Prostate gland (tissue), 2 donors: ENCODE data around the gene PTRH2. TPM values are rescaled to one million over a fixed set of nuclear protein-coding genes. Genes with fewer than 3 reads are reported as not detected.

Experiments
- DNase-seq: peaks from one replicate; pipeline ENCODE4 v3.0.0-alpha.2; 2019; ENCODE audit warnings: low spot score
- H3K27ac ChIP-seq, 2 donors: fragments of 200-600 bp; sonication (generic); 2 replicates each; pipeline ENCODE4 v1.5.1; 2017 to 2019
- H3K27me3 ChIP-seq: fragments of 200-600 bp; sonication (generic); replicated peaks from 2 replicates; pipeline ENCODE4 v1.5.1; 2019; ENCODE audit not compliant: insufficient read depth
- H3K36me3 ChIP-seq, 2 donors: fragments of 200-600 bp; sonication (generic); 1 replicate in 1 of 2; 2 replicates in 1 of 2; pipeline versions ENCODE4 v1.5.1 to v1.8.1; 2017 to 2019
- H3K4me1 ChIP-seq: fragments of 200-600 bp; sonication (generic); replicated peaks from 2 replicates; pipeline ENCODE4 v1.5.1; 2019
- H3K4me3 ChIP-seq, 2 donors: fragments of 200-600 bp; sonication (generic); 2 replicates each; pipeline ENCODE4 v1.5.1; 2017 to 2019
- H3K9me3 ChIP-seq: fragments of 200-600 bp; sonication (generic); 2 replicates; pipeline ENCODE4 v1.5.1; 2017
- POLR2A ChIP-seq: fragments of 450-650 bp; IDR thresholded peaks from one replicate; pipeline ENCODE4 v1.6.1; 2016; ENCODE audit warnings: antibody characterized with exemption, mild to moderate bottlenecking
- POLR2AphosphoS5 ChIP-seq: sonication (generic); formaldehyde crosslinking; IDR thresholded peaks from one replicate; pipeline ENCODE4 v1.6.1; 2017; ENCODE audit warnings: antibody characterized with exemption
- WGBS: methylation state at CpG from one replicate; pipeline ENCODE4 v1.1.5; 2018; 5-methylcytosine and 5-hydroxymethylcytosine counted together
- intact Hi-C: fragments of 100-400 bp; cut with DNase I; formaldehyde crosslinking; loops from one replicate; pipeline ENCODE4 v1.14.2; 2022
- total RNA-seq, 2 donors: library from RNA; depleted of rRNA; stranded (reverse); fragments of >200 nt; gene quantifications; one replicate each; pipeline ENCODE4 v1.1.0, GENCODE V29; 2016
- TF ChIP-seq, protein P1 (sequence below), 4 experiments: fragments of 200-600 bp in 2 of 4; fragments of 450-650 bp in 2 of 4; sonication (generic) in 2 of 4; IDR thresholded peaks; 1 replicate in 3 of 4; 2 replicates in 1 of 4; pipeline ENCODE4 v1.5.1; 2016 to 2019; ENCODE audit warnings: antibody characterized with exemption in 4 of 4, mild to moderate bottlenecking in 2 of 4, moderate library complexity in 2 of 4

The PTRH2 gene
- total RNA-seq, 2 donors from 2014 or later, result 29.1 to 38.3 TPM

DNA sequence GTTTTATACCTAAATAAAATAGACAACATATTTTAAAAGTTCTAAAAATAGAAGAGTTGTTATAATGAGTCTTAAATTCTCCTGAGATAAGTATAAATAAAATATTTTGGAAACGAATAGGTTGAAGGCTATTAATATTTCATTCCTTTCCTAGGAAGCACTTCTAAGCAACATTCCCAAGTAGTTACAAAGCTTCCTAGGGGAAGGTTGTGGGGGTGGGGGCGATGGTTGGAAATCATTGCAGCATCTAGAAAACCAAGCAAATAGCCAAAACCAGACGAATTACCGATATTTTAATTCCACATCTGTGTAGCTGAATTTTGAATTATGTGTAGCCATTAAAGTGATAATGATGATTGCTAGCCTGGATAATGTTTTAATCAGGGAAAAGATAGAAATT, 26.9 kb downstream of the PTRH2 start:
- no peaks in the 10 kb centered on the region for H3K27me3 ChIP-seq
- no peak for TF ChIP-seq POLR2AphosphoS5
- TF ChIP-seq, protein P1, sequence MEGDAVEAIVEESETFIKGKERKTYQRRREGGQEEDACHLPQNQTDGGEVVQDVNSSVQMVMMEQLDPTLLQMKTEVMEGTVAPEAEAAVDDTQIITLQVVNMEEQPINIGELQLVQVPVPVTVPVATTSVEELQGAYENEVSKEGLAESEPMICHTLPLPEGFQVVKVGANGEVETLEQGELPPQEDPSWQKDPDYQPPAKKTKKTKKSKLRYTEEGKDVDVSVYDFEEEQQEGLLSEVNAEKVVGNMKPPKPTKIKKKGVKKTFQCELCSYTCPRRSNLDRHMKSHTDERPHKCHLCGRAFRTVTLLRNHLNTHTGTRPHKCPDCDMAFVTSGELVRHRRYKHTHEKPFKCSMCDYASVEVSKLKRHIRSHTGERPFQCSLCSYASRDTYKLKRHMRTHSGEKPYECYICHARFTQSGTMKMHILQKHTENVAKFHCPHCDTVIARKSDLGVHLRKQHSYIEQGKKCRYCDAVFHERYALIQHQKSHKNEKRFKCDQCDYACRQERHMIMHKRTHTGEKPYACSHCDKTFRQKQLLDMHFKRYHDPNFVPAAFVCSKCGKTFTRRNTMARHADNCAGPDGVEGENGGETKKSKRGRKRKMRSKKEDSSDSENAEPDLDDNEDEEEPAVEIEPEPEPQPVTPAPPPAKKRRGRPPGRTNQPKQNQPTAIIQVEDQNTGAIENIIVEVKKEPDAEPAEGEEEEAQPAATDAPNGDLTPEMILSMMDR (IDR thresholded peaks at IDR 0.05), result no peak
- TF ChIP-seq POLR2A, result no peak
- no peaks in the 10 kb centered on the region for H3K9me3 ChIP-seq
- H3K36me3 ChIP-seq, result peaks cover 6 to 24% of the 10 kb centered on the region in 2 donors
- no peaks in the 10 kb centered on the region for H3K4me1 ChIP-seq
- no peak overlapping the region for H3K4me3 ChIP-seq
- WGBS, result 83% methylated on average over 4 of the region's 4 CpGs
- DNase-seq, result no peak
- H3K27ac ChIP-seq, result no peak overlapping the region
- intact Hi-C loops, result no loop called here

DNA sequence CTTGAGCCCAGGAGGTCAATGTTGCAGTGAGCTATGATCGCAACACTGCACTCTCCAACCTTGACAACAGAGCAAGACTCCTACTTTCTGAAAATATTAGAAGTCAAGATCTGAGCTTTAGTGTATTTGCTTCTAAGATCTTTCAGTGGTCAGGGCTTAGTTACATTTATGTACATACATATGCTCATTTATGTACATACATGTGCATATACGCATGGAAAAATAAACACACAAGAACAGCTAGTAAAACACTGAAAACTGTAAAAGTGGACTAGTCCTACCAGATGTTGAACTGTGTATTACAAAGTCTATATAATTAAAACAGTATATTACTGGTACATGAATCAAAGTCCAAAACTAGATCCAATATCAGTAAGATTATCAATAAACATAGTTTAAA, 28.3 kb downstream of the PTRH2 start:
- intact Hi-C loops, result no loop called here
- 36% methylated on average over 2 of the region's 2 CpGs for WGBS
- H3K9me3 ChIP-seq, result no peaks in the 10 kb centered on the region
- peak; percentile 18 for TF ChIP-seq POLR2AphosphoS5
- TF ChIP-seq POLR2A, result no peak
- TF ChIP-seq, protein P1 (IDR thresholded peaks at IDR 0.05), result no peak
- H3K27me3 ChIP-seq, result no peaks in the 10 kb centered on the region
- DNase-seq, result no peak
- H3K27ac ChIP-seq, result peak overlapping the region in 1 of 2 donors; percentile 3
- no peak overlapping the region for H3K4me3 ChIP-seq
- no peaks in the 10 kb centered on the region for H3K4me1 ChIP-seq
- H3K36me3 ChIP-seq, result peaks cover 6 to 24% of the 10 kb centered on the region in 2 donors

DNA sequence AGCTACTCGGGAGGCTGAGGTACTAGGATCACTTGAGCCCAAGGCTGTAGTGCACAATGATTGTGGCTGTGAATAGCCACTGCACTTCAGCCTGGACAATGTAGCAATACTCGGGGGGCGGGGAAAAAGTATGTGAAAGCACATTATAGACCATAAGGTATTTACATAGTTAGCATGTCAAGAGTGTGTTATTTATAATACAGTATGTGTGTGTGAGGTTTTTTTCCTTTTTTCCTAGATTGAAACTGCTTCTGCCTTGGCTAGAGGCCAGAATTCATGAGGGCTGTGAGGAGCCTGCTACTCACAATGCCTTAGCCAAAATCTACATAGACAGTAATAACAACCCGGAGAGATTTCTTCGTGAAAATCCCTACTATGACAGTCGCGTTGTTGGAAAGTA, 30.5 kb downstream of the PTRH2 start:
- no peaks in the 10 kb centered on the region for H3K27me3 ChIP-seq
- TF ChIP-seq POLR2A, result no peak
- no peak for TF ChIP-seq POLR2AphosphoS5
- TF ChIP-seq, protein P1 (IDR thresholded peaks at IDR 0.05), result no peak
- no peaks in the 10 kb centered on the region for H3K4me1 ChIP-seq
- H3K36me3 ChIP-seq, result peaks cover 3 to 7% of the 10 kb centered on the region in 2 donors
- intact Hi-C loops, result no loop called here
- no peak for DNase-seq
- no peaks in the 10 kb centered on the region for H3K9me3 ChIP-seq
- no peak overlapping the region for H3K27ac ChIP-seq
- 80% methylated on average over 7 of the region's 7 CpGs for WGBS
- no peak overlapping the region for H3K4me3 ChIP-seq

DNA sequence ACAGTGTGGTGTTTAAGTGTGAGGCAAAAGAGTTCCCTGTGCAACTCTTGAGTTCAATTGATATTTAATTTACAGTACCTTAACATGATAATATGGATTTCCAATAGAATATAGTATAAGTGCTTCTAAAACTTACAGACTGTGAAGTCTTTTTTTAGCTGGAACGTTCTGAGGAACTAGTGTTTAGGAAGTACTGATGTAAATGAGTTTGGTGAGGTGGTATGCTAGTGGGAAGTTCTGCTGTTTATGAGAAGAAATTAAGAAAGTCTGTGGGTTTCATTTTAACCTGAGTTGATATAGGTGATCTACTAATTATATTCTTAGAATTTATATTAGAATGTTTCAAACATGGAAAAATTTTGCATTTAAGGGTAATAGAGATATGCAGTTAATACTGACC, 32.0 kb downstream of the PTRH2 start:
- no peak overlapping the region for H3K27ac ChIP-seq
- H3K9me3 ChIP-seq, result no peaks in the 10 kb centered on the region
- no peak overlapping the region for H3K4me3 ChIP-seq
- WGBS, result 73% methylated on average over 1 of the region's 1 CpG
- no peak for DNase-seq
- intact Hi-C loops, result no loop called here
- H3K4me1 ChIP-seq, result no peaks in the 10 kb centered on the region
- TF ChIP-seq, protein P1 (IDR thresholded peaks at IDR 0.05), result no peak
- TF ChIP-seq POLR2AphosphoS5 (no peak), POLR2A (no peak)
- no peaks in the 10 kb centered on the region for H3K27me3 ChIP-seq
- no peaks in the 10 kb centered on the region for H3K36me3 ChIP-seq

DNA sequence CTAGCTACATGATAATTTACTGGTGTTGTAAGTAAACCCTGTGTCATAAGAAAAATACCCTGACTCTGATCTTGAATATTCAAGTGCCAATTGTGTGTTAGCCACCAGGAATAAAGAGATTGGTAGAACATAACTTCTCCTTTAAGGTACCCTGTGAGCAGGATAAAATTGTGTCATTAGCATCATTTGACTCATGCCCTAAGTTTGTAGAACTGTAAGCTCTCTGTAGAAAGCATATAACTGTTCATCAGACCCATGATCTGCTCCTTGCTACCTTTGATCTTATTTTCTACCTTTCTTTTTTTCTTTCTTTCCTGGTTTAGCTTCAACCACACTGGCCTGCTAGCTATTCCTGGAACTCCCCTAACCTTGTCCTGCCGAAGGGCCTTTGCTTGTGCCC, 35.8 kb downstream of the PTRH2 start:
- H3K27me3 ChIP-seq, result no peaks in the 10 kb centered on the region
- intact Hi-C loops, result no loop called here
- DNase-seq, result no peak
- H3K4me1 ChIP-seq, result no peaks in the 10 kb centered on the region
- H3K9me3 ChIP-seq, result no peaks in the 10 kb centered on the region
- H3K4me3 ChIP-seq, result no peak overlapping the region
- no peak overlapping the region for H3K27ac ChIP-seq
- TF ChIP-seq, protein P1 (IDR thresholded peaks at IDR 0.05), result no peak
- no peak for TF ChIP-seq POLR2AphosphoS5
- TF ChIP-seq POLR2A, result no peak
- 94% methylated on average over 1 of the region's 1 CpG for WGBS
- peaks cover 0 to 4% of the 10 kb centered on the region in 2 donors for H3K36me3 ChIP-seq
